Lung (tissue), 16 donors: ENCODE measurements around the gene VAMP3. TPM values are rescaled to one million over a fixed set of nuclear protein-coding genes. Genes with fewer than 3 reads are reported as not detected.

Source experiments
- ATAC-seq: fragments of 200-7000 bp; cut with Tn5 transposase; one replicate; pipeline ENCODE4 v1.9.1; 2020; ENCODE audit warnings: moderate number of reproducible peaks; ENCODE audit not compliant: insufficient read depth, low FRiP score
- DNase-seq, 3 donors: peaks; one replicate each; pipeline ENCODE4 v3.0.0-alpha.2; 2013 to 2017
- H3K27ac ChIP-seq, 2 donors: one replicate each; pipeline ENCODE4 v1.5.1; 2013; ENCODE audit warnings: mild to moderate bottlenecking in 2 of 2, moderate library complexity in 2 of 2, control low read depth in 1 of 2, inconsistent platforms in 1 of 2, low read depth in 1 of 2, low read length in 1 of 2
- H3K27me3 ChIP-seq, 3 donors: one replicate each; pipeline ENCODE4 v1.5.1; 2013; ENCODE audit warnings: low read length in 2 of 3; ENCODE audit not compliant: control insufficient read depth in 3 of 3, insufficient read depth in 3 of 3
- H3K36me3 ChIP-seq, 4 donors: one replicate each; pipeline ENCODE4 v1.5.1; 2013; ENCODE audit warnings: low read length in 4 of 4, mild to moderate bottlenecking in 1 of 4, moderate library complexity in 1 of 4; ENCODE audit not compliant: control insufficient read depth in 4 of 4, insufficient read depth in 4 of 4
- H3K4me1 ChIP-seq, 5 donors: one replicate each; pipeline ENCODE4 v1.5.1; 2013; ENCODE audit warnings: low read length in 5 of 5, mild to moderate bottlenecking in 2 of 5, moderate library complexity in 1 of 5; ENCODE audit not compliant: control insufficient read depth in 5 of 5, insufficient read depth in 5 of 5
- H3K4me3 ChIP-seq: one replicate; pipeline ENCODE4 v1.5.1; 2013; ENCODE audit warnings: mild to moderate bottlenecking, control low read depth, moderate library complexity
- H3K9ac ChIP-seq, 2 donors: one replicate each; pipeline ENCODE4 v1.5.1; 2013; ENCODE audit warnings: low read length in 2 of 2, control low read depth in 1 of 2; ENCODE audit not compliant: insufficient read depth in 1 of 2
- H3K9me3 ChIP-seq, 4 donors: one replicate each; pipeline ENCODE4 v1.5.1; 2013; ENCODE audit warnings: low read length in 3 of 4, mild to moderate bottlenecking in 1 of 4, moderate library complexity in 1 of 4; ENCODE audit not compliant: control insufficient read depth in 4 of 4, insufficient read depth in 3 of 4
- CTCF ChIP-seq: IDR thresholded peaks from 2 replicates; pipeline ENCODE4 v1.5.1; 2012; ENCODE audit warnings: mild to moderate bottlenecking; ENCODE audit errors: control extremely low read depth, extremely low read depth
- WGBS, 2 donors: extraction: QIAGEN DNeasy Blood & Tissue Kit; methylation state at CpG; one replicate each; pipeline ENCODE4 v1.1.7; 2013; 5-methylcytosine and 5-hydroxymethylcytosine counted together
- long read RNA-seq, 5 donors: transcript quantifications; one replicate each; lab custom pipeline, GENCODE V29; 2026
- polyA plus RNA-seq, 2 donors: library from polyadenylated mRNA; stranded (reverse); fragments of 200-250 nt; gene quantifications; one replicate each; pipeline ENCODE4 v1.2.1, GENCODE V29; 2013
- total RNA-seq, 2 donors: library from RNA; depleted of rRNA in 1 of 2; stranded (reverse); fragments of >200 nt in 1 of 2; gene quantifications; one replicate each; pipeline ENCODE4 v1.2.1, GENCODE V29; 2014 to 2021
- donor health status: control.
- donor health status: control.
- donor health status: Bipolar disorder and iron deficiency.
- donor health status: healthy.
- donor health status: DM: yes; HTN: yes; CAD: no.

The VAMP3 gene
- total RNA-seq (100 to 1,000 TPM; 103 to 146 TPM), polyA plus RNA-seq (10 to 100 TPM; 46.6 to 71.1 TPM)
- long read RNA-seq, donor 1, transcript VAMP3-201 (5 exons, 2,205 nt) = major isoform, 47 of 52 reads
- long read RNA-seq, donor 1, transcript VAMP3-202 (5 exons, 954 nt) = minor isoform, 5 of 52 reads
- long read RNA-seq, donor 1, partial matches to known transcripts = 0 of 52 reads
- long read RNA-seq, donor 1, other reads (novel, unspliced or antisense) = 0 of 52 reads
- long read RNA-seq, donor 2, transcript VAMP3-201 (5 exons, 2,205 nt) = major isoform, 15 of 15 reads
- long read RNA-seq, donor 2, partial matches to known transcripts = 0 of 15 reads
- long read RNA-seq, donor 2, other reads (novel, unspliced or antisense) = 0 of 15 reads
- long read RNA-seq, donor 3, transcript VAMP3-201 (5 exons, 2,205 nt) = major isoform, 20 of 20 reads
- long read RNA-seq, donor 3, partial matches to known transcripts = 0 of 20 reads
- long read RNA-seq, donor 3, other reads (novel, unspliced or antisense) = 0 of 20 reads
- long read RNA-seq, donor 4, transcript VAMP3-201 (5 exons, 2,205 nt) = major isoform, 15 of 17 reads
- long read RNA-seq, donor 4, partial matches to known transcripts = 0 of 17 reads
- long read RNA-seq, donor 4, other reads (novel, unspliced or antisense) = 0 of 17 reads
- long read RNA-seq, donor 5, transcript VAMP3-201 (5 exons, 2,205 nt) = major isoform, 44 of 48 reads
- long read RNA-seq, donor 5, partial matches to known transcripts = 0 of 48 reads
- long read RNA-seq, donor 5, other reads (novel, unspliced or antisense) = 0 of 48 reads

GRCh38 chr1:7770997-7771822 lies at the start of gene VAMP3:
VAMP3 (plus strand) TSS chr1:7771296; CDS start chr1:7771384, 88 bp downstream.
- no peak for TF ChIP-seq CTCF
- peaks cover 3 to 12% (median 5%) of the 10 kb centered on the region in 5 donors for H3K4me1 ChIP-seq
- peak; percentile 85 to 92 (median 89) for DNase-seq

DNA sequence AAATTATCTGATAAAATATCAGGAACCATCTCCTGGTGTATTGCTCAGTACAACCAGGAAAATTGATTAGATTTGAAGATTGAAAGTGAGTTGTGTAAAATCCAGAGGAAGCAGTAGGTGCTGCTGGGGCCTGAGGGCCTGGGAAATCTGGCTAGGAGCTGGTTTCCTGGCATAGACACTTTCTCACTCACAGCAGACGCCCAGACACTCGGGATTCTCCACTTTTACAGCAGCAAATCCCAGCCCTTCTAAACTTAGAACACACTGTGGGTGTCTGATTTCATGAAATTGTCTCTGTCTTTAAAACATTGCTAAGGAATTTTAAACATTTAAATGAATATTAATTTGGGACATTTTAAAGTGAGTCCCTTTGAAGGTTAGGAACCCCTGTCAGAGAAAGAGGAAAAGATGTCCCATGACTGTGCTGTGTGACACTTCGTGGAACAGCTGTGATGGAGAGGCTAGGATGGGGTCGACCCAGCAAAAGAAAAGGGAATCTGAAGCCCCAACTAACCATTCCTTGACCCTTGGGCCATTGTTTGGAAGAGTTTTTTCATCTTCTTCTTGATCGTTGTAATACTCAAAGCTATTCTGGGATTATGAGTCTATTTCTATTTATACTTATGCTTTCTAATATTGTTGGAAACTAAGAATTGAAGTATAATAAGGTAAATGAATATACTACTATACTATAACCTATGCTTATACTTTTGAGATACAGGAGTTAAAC lies 49.0 kb upstream of the VAMP3 start:
- WGBS, 2 donors = 65 to 77% methylated on average over 5 of the region's 5 CpGs
- ATAC-seq = no peak
- no peak overlapping the region for H3K9ac ChIP-seq
- no peak overlapping the region for H3K4me3 ChIP-seq
- peaks cover 0 to 5% (median 0%) of the 10 kb centered on the region in 3 donors for H3K27me3 ChIP-seq
- H3K36me3 ChIP-seq = no peaks in the 10 kb centered on the region
- DNase-seq = no peak
- H3K9me3 ChIP-seq = no peaks in the 10 kb centered on the region
- H3K27ac ChIP-seq = no peak overlapping the region
- no peak for TF ChIP-seq CTCF
- H3K4me1 ChIP-seq = peaks cover 0 to 3% (median 0%) of the 10 kb centered on the region in 5 donors

More at GRCh38 chr1:7770997-7771822, at the start of gene VAMP3:
- no peaks in the 10 kb centered on the region for H3K27me3 ChIP-seq
- H3K36me3 ChIP-seq = peaks cover 3 to 5% (median 4%) of the 10 kb centered on the region in 4 donors
- H3K27ac ChIP-seq = peak within 1 kb of the TSS; percentile 98 to 99
- H3K9me3 ChIP-seq = no peaks in the 10 kb centered on the region
- 1% methylated on average over 55 to 97 of the region's 97 CpGs for WGBS, 2 donors
- peak within 1 kb of the TSS; percentile 95 for H3K4me3 ChIP-seq
- peak; percentile 98 for ATAC-seq
- peak within 1 kb of the TSS; percentile 63 to 76 for H3K9ac ChIP-seq

DNA sequence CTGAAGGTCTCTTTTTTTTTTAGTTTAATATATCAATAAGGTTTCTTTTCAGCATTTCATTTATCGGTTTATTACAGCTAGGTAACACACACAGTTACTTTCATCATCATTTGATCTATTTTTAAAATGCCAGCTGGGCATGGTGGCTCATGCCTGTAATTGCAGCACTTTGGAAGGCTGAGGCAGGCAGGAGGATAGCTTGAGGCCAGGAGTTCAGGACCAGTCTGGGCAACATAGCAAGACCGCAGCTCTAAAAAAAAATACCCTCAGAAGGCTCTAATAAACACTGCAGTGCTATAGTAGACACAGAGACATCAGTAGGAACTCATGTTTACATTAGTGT lies 48.5 kb upstream of the VAMP3 start:
- Histone ChIP-seq H3K27me3 (peaks cover 0 to 5% (median 0%) of the 10 kb centered on the region in 3 donors), H3K9ac (no peak overlapping the region), H3K36me3 (no peaks in the 10 kb centered on the region), H3K4me3 (no peak overlapping the region), H3K9me3 (no peaks in the 10 kb centered on the region), H3K27ac (no peak overlapping the region), H3K4me1 (peaks cover 0 to 3% (median 0%) of the 10 kb centered on the region in 5 donors)
- ATAC-seq (no peak), DNase-seq (no peak)
- no peak for TF ChIP-seq CTCF
- WGBS, 2 donors = 90 to 95% methylated on average over 2 of the region's 2 CpGs
